Thymus (tissue), 11 donors: ENCODE results near the gene MIPOL1. TPM values are rescaled to one million over a fixed set of nuclear protein-coding genes. Genes with fewer than 3 reads are reported as not detected.
"Not testable (repeated sequence)": the region's sequence is repeated elsewhere in the genome, so short reads cannot be mapped to it uniquely, and the experiment has no call there.

Source experiments
- DNase-seq, 9 donors: peaks; one replicate each; pipeline ENCODE4 v3.0.0-alpha.2; 2013; ENCODE audit warnings: low spot score in 9 of 9, low read depth in 6 of 9, missing footprints in 1 of 9
- H3K27ac ChIP-seq, 2 donors: one replicate each; pipeline ENCODE4 v1.5.1; 2013; ENCODE audit warnings: control low read depth in 1 of 2, low read depth in 1 of 2, low read length in 1 of 2, mild to moderate bottlenecking in 1 of 2, moderate library complexity in 1 of 2
- H3K27me3 ChIP-seq, 2 donors: one replicate each; pipeline ENCODE4 v1.5.1; 2013; ENCODE audit warnings: low read length in 1 of 2; ENCODE audit not compliant: control insufficient read depth in 2 of 2, insufficient read depth in 1 of 2
- H3K36me3 ChIP-seq, 2 donors: one replicate each; pipeline ENCODE4 v1.5.1; 2013; ENCODE audit warnings: low read length in 1 of 2, mild to moderate bottlenecking in 1 of 2, moderate library complexity in 1 of 2; ENCODE audit not compliant: control insufficient read depth in 2 of 2, insufficient read depth in 2 of 2
- H3K4me1 ChIP-seq, 2 donors: one replicate each; pipeline ENCODE4 v1.5.1; 2013; ENCODE audit warnings: low read length in 2 of 2; ENCODE audit not compliant: control insufficient read depth in 2 of 2, insufficient read depth in 2 of 2
- H3K4me3 ChIP-seq, 2 donors: one replicate each; pipeline ENCODE4 v1.5.1; 2013; ENCODE audit warnings: low read length in 2 of 2, control low read depth in 1 of 2, mild to moderate bottlenecking in 1 of 2
- H3K9me3 ChIP-seq, 2 donors: one replicate each; pipeline ENCODE4 v1.5.1; 2013; ENCODE audit warnings: low read length in 1 of 2, mild to moderate bottlenecking in 1 of 2; ENCODE audit not compliant: control insufficient read depth in 2 of 2, insufficient read depth in 1 of 2
- WGBS: extraction: QIAGEN DNeasy Blood & Tissue Kit; methylation state at CpG from one replicate; pipeline ENCODE4 v1.1.7; 2013; 5-methylcytosine and 5-hydroxymethylcytosine counted together
- polyA plus RNA-seq: library from polyadenylated mRNA; stranded (reverse); fragments of 200-250 nt; gene quantifications from one replicate; pipeline ENCODE4 v1.2.3, GENCODE V29; 2013
- total RNA-seq: library from RNA; stranded (reverse); fragments of 120-200 nt; gene quantifications from one replicate; pipeline ENCODE4 v1.2.4, GENCODE V29; 2013
- donor health status: healthy.

Gene MIPOL1
- total and polyA plus RNA-seq, 2 donors = 2.1 to 2.5 TPM

DNA sequence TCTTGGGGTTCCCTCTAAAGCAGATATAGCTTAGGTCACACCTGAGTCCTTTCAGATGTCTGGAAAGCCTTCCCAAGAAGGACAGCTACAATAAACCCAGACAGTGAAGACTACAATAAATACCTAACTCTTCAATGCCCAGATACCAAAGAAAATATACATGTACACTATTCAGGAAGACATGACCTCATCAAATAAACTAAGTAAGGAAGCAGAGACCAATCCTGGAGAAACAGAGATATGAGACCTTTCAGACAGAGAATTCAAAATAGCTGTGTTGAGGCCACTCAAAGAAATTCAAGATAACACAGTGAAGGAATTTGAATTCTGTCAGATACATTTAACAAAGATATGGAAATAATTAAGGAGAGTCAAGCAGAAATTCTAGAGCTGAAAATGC, 15.3 kb downstream of the MIPOL1 start:
- H3K36me3 ChIP-seq = no peaks in the 10 kb centered on the region
- H3K4me1 ChIP-seq = no peaks in the 10 kb centered on the region
- H3K4me3 ChIP-seq = no peak overlapping the region

DNA sequence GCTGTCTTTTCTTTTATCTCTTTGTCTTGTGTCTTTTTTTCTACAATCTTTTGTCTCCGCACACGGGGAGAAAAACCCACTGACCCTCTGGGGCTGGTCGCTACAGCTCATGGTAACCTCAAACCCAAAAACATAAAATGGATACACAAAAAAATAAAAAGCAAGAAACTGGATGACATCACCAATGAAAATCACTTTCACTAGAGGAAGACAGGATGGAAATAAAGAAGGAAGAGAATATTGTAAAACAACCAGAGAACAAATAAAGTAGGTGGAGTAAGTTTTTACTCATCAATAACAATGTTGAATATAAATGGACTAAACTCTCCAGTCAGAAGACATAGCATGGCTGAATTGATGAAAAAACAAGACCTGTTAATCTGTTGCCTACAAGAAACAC, 17.6 kb downstream of the MIPOL1 start:
- Histone ChIP-seq H3K4me1 (no peaks in the 10 kb centered on the region), H3K27me3 (no peaks in the 10 kb centered on the region), H3K4me3 (no peak overlapping the region), H3K9me3 (no peaks in the 10 kb centered on the region), H3K27ac (no peak overlapping the region), H3K36me3 (no peaks in the 10 kb centered on the region)
- 97% methylated on average over 3 of the region's 3 CpGs for WGBS
- DNase-seq = no peak

More for the DNA sequence above, 15.3 kb downstream of the MIPOL1 start:
- Histone ChIP-seq H3K27ac (no peak overlapping the region), H3K27me3 (no peaks in the 10 kb centered on the region), H3K9me3 (no peaks in the 10 kb centered on the region)
- DNase-seq = no peak

DNA sequence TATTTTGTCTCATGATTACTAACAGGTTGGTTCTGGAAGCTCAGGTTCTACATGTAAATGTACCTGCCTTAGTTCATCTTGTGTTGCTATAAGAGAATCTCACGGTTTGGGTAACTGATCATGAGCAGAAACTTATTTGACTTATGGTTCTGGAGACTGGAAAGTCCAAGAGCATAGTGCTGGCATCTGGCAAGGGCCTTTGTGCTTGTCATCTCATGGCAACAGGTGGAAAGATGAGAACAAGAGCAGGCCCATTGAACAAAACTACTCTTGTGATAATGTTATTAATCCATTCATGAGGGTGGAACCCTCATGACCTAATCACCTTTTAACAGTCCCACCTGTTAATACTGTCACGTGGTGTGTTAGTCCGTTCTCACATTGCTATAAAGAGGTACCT, 23.3 kb downstream of the MIPOL1 start:
- Histone ChIP-seq H3K27ac (no peak overlapping the region), H3K27me3 (no peaks in the 10 kb centered on the region), H3K36me3 (no peaks in the 10 kb centered on the region), H3K9me3 (no peaks in the 10 kb centered on the region), H3K4me1 (no peaks in the 10 kb centered on the region), H3K4me3 (no peak overlapping the region)
- 88% methylated on average over 3 of the region's 3 CpGs for WGBS
- no peak for DNase-seq

DNA sequence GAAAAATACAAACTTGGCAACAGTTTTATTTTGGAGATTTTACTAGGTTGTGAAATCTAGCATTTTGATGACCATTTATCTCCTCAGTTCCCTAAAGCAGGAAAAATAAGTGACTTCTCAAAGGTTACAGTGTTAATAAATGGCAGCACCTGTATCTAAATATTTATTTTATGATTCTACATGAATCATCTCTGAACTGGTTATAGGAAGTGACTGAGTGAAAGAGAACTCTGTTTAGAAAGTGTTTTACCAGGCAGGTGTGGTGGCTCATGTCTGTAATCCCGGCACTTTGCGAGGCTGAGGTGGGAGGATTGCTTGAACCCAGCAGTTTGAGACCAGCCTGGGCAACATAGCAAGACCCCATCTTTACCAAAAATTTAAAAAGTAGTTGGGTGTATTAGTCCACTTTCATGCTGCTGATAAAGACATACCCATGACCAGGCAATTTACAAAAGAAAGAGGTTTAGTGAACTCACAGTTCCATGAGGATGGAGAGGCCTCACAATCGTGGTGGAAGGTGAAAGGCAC, 26.3 kb downstream of the MIPOL1 start:
- Histone ChIP-seq H3K27ac (no peak overlapping the region), H3K9me3 (no peaks in the 10 kb centered on the region), H3K4me3 (no peak overlapping the region), H3K36me3 (no peaks in the 10 kb centered on the region), H3K4me1 (no peaks in the 10 kb centered on the region), H3K27me3 (no peaks in the 10 kb centered on the region)
- WGBS = 90% methylated on average over 3 of the region's 3 CpGs
- no peak for DNase-seq

DNA sequence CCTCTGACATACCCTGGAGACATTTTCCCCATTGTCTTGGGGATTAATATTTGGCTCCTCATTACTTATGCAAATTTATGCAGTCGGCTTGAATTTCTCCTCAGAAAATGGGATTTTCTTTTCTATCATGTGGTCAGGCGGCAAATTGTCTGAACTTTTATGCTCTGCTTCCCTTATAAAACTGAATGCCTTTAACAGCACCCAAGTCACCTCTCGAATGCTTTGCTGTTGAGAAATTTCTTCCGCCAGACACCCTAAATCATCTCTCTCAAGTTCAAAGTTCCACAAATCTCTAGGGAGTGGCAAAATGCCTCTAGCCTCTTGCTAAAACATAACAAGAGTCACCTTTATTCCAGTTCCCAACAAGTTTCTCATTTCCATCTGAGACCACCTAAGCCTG, 27.9 kb downstream of the MIPOL1 start:
- WGBS = 97% methylated on average over 4 of the region's 4 CpGs
- not testable (repeated sequence) for H3K27ac ChIP-seq

DNA sequence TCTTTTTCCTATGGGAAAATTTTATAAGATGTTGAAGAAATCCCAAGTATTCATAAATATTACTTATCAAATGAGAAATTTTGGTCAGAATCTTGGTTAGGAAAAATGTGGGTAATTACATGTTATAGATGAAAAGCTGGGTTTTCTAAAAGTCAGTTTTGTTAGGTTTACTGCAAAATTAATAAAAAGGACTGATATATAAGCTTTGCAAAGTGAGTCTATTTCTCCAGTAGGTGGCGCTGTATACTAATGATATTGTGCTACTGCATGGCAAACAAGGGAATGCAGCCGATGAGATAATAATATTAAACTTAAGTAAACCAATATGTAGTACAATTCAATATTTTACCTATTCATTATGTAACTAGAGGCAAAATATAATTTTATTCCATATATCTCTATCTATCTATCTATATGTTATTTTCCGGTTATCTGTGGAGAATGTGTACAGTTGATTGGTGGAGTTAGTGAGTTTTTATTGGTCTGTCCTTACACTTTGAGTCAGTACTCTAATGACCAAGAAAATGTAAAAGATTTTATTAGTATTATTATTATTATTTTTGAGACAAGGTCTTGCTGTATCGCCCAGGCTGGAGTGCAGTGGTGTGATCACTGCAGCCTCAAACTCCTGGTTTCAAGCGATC, 32.9 kb downstream of the MIPOL1 start:
- no peaks in the 10 kb centered on the region for H3K36me3 ChIP-seq
- no peak overlapping the region for H3K27ac ChIP-seq
- no peaks in the 10 kb centered on the region for H3K27me3 ChIP-seq
- H3K9me3 ChIP-seq = no peaks in the 10 kb centered on the region
- no peaks in the 10 kb centered on the region for H3K4me1 ChIP-seq
- H3K4me3 ChIP-seq = no peak overlapping the region
- peak in 6 of 9 donors; percentile 4 to 49 (median 14) for DNase-seq
- 60% methylated on average over 5 of the region's 5 CpGs for WGBS

More for the DNA sequence above, 27.9 kb downstream of the MIPOL1 start:
- not testable (repeated sequence) for H3K27me3 ChIP-seq, H3K4me3 ChIP-seq, H3K9me3 ChIP-seq, H3K36me3 ChIP-seq, H3K4me1 ChIP-seq, DNase-seq

DNA sequence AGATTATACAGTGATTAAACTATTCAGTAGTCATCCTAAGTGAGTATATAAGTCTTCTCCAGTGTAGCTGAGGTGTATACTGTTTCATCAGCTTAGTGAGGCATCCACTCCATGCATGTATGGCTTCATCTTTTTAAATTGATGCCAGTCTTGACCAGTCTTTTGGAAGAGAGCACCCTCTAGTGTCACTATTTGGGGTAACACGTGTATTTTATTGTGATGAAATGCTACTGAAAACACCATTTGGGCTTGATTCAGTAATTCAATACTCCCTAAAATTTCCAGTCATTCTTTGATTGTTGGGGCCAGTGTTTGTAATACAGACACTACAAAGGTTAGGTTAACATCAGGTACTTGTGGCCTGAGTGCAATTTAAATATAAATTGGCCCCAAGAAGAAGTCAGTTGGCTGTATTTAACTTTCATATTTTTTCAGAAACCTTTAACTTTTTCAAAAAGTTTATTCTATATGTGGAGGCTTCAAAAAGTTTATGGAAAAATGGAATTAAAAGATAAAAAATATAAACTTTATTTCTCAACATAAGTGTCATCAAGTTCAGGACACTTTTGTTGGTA, 35.3 kb downstream of the MIPOL1 start:
- Histone ChIP-seq H3K4me1 (no peaks in the 10 kb centered on the region), H3K36me3 (no peaks in the 10 kb centered on the region), H3K9me3 (no peaks in the 10 kb centered on the region), H3K27me3 (no peaks in the 10 kb centered on the region), H3K4me3 (no peak overlapping the region), H3K27ac (no peak overlapping the region)
- peak in 4 of 9 donors; percentile 2 to 20 (median 5) for DNase-seq
- WGBS = 2% methylated on average over 1 of the region's 1 CpG

DNA sequence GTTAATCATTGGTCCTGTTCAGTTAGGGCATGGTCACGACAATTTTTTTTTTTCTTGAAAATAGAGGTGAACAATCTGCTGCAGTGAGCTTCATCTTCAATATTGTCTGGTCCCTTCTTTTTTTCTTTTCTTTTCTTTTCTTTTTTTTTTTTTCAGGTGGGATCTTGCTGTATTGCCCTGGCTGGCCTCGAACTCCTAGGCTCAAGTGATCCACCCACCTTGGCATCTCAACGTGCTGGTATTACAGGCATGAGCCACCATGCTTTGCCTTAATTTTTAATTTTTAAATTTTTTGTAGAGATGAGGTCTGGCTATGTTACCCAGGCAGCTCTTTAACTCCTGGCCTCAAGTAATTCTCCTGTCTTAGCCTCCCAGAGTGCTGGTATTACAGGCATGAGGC, 36.5 kb downstream of the MIPOL1 start:
- no peak overlapping the region for H3K27ac ChIP-seq
- H3K9me3 ChIP-seq = no peaks in the 10 kb centered on the region
- no peak overlapping the region for H3K4me3 ChIP-seq
- H3K36me3 ChIP-seq = no peaks in the 10 kb centered on the region
- no peaks in the 10 kb centered on the region for H3K27me3 ChIP-seq
- WGBS = 90% methylated on average over 3 of the region's 3 CpGs
- H3K4me1 ChIP-seq = no peaks in the 10 kb centered on the region
- DNase-seq = no peak

DNA sequence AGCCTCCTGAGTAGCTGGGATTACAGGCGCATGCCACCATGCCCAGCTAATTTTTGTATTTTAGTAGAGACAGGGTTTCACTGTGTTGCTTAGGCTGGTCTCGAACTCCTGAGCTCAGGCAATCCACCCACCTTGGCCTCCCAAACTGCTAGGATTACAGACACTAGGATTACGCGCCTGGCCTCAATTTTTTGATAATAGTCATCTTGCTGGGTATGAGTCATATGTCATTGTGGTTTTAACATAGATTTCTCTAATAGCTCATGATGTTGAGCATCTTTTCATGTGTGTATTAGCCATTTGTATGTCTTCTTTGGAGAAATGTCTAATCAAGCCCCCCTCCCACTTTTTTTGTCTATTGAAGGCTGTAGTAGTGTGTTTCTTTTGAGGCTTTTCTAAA, 38.3 kb downstream of the MIPOL1 start:
- not testable (repeated sequence) for H3K9me3 ChIP-seq, H3K27me3 ChIP-seq, DNase-seq, H3K4me1 ChIP-seq, H3K4me3 ChIP-seq, H3K27ac ChIP-seq, H3K36me3 ChIP-seq
- WGBS = 94% methylated on average over 4 of the region's 4 CpGs
